Body of pancreas (tissue), 4 donors: Measurements from ENCODE around the gene MED13L. TPM values are rescaled to one million over a fixed set of nuclear protein-coding genes. Genes with fewer than 3 reads are reported as not detected.

Experiments used
- ATAC-seq: fragments of 150-250 bp; one replicate; pipeline ENCODE4 v1.9.1; 2016
- DNase-seq, 4 donors: peaks; one replicate each; pipeline ENCODE4 v3.0.0-alpha.2; 2019
- H3K27ac ChIP-seq, 4 donors: fragments of 200-600 bp; sonication (generic); 1 replicate in 3 of 4; 2 replicates in 1 of 4; pipeline versions ENCODE4 v1.5.1 to v1.6.1; 2016 to 2019; ENCODE audit warnings: mild to moderate bottlenecking in 1 of 4, mixed read lengths in 1 of 4, moderate library complexity in 1 of 4
- H3K27me3 ChIP-seq, 2 donors: fragments of 200-600 bp; sonication (generic); one replicate each; pipeline ENCODE4 v1.6.0; 2016; ENCODE audit warnings: mild to moderate bottlenecking in 1 of 2
- H3K36me3 ChIP-seq, 2 donors: fragments of 200-600 bp; sonication (generic); replicated peaks in 1 of 2; 2 replicates each; pipeline ENCODE4 v1.5.1; 2016; ENCODE audit warnings: low read depth in 2 of 2; ENCODE audit not compliant: insufficient read depth in 1 of 2
- H3K4me1 ChIP-seq: fragments of 200-600 bp; sonication (generic); one replicate; pipeline ENCODE4 v1.6.0; 2016
- H3K4me3 ChIP-seq, 2 donors: fragments of 200-600 bp; sonication (generic); 1 replicate in 1 of 2; 2 replicates in 1 of 2; pipeline ENCODE4 v1.5.1; 2016 to 2019
- H3K9me3 ChIP-seq, 3 donors: fragments of 200-600 bp; sonication (generic); 1 replicate in 2 of 3; 2 replicates in 1 of 3; pipeline ENCODE4 v1.5.1; 2016
- CTCF ChIP-seq, 7 experiments: fragments of 450-650 bp in 4 of 7; fragments of 200-600 bp in 3 of 7; sonication (generic) in 3 of 7; IDR thresholded peaks; one replicate each; pipeline ENCODE4 v1.5.1; 2016 to 2019; ENCODE audit warnings: antibody characterized with exemption in 7 of 7
- POLR2A ChIP-seq, 3 donors: fragments of 450-650 bp; IDR thresholded peaks; one replicate each; pipeline ENCODE4 v1.6.1; 2016; ENCODE audit warnings: antibody characterized with exemption in 3 of 3, mild to moderate bottlenecking in 2 of 3
- WGBS, 2 donors: methylation state at CpG; one replicate each; pipeline ENCODE4 v1.1.5; 2017; 5-methylcytosine and 5-hydroxymethylcytosine counted together
- intact Hi-C: fragments of 100-400 bp; cut with DNase I; formaldehyde crosslinking; loops from one replicate; pipeline ENCODE4 v1.15.1; 2023
- total RNA-seq, 2 donors: library from RNA; depleted of rRNA; stranded (reverse); fragments of >200 nt; gene quantifications; one replicate each; pipeline ENCODE4 v1.1.0, GENCODE V29; 2016

Gene MED13L
- total RNA-seq, 2 donors from 2014 or later: 65.9 to 72.6 TPM

- DNase-seq: no peak
- Histone ChIP-seq H3K27ac (no peak overlapping the region), H3K36me3 (no peaks in the 10 kb centered on the region), H3K4me3 (no peak overlapping the region), H3K9me3 (no peaks in the 10 kb centered on the region), H3K27me3 (no peaks in the 10 kb centered on the region), H3K4me1 (peaks cover 8% of the 10 kb centered on the region)
- 80 to 82% methylated on average over 1 of the region's 1 CpG for WGBS, 2 donors
- no peak for TF ChIP-seq CTCF (IDR thresholded peaks at IDR 0.05)
- no peak for TF ChIP-seq POLR2A (IDR thresholded peaks at IDR 0.05)
- intact Hi-C loops: no loop called here
- ATAC-seq: no peak
These were observed 335.1 kb downstream of the MED13L start for GRCh38 chr12:115942346-115942745.

- H3K36me3 ChIP-seq: no peaks in the 10 kb centered on the region
- ATAC-seq (no peak), DNase-seq (no peak)
- TF ChIP-seq CTCF (IDR thresholded peaks at IDR 0.05): no peak
- TF ChIP-seq POLR2A (IDR thresholded peaks at IDR 0.05): no peak
- peaks cover 8% of the 10 kb centered on the region for H3K4me1 ChIP-seq
- no peak overlapping the region for H3K4me3 ChIP-seq
- intact Hi-C loops: no loop called here
- 87% methylated on average over 5 of the region's 5 CpGs for WGBS, 2 donors
- H3K9me3 ChIP-seq: no peaks in the 10 kb centered on the region
- no peaks in the 10 kb centered on the region for H3K27me3 ChIP-seq
- no peak overlapping the region for H3K27ac ChIP-seq
These were observed 336.1 kb downstream of the MED13L start for GRCh38 chr12:115941362-115941761.

- Histone ChIP-seq H3K27me3 (no peaks in the 10 kb centered on the region), H3K4me1 (peaks cover 5% of the 10 kb centered on the region), H3K4me3 (no peak overlapping the region), H3K9me3 (no peaks in the 10 kb centered on the region), H3K36me3 (no peaks in the 10 kb centered on the region), H3K27ac (no peak overlapping the region)
- TF ChIP-seq CTCF (IDR thresholded peaks at IDR 0.05) (no peak), POLR2A (IDR thresholded peaks at IDR 0.05) (no peak)
- intact Hi-C loops: no loop called here
- ATAC-seq (no peak), DNase-seq (no peak)
- 63 to 79% methylated on average over 1 of the region's 1 CpG for WGBS, 2 donors
These were observed 338.6 kb downstream of the MED13L start for GRCh38 chr12:115938794-115939377.

GRCh38 chr12:115936997-115937916, 340.2 kb downstream of the MED13L start:
- Histone ChIP-seq H3K27me3 (no peaks in the 10 kb centered on the region), H3K4me1 (no peaks in the 10 kb centered on the region), H3K36me3 (no peaks in the 10 kb centered on the region), H3K4me3 (no peak overlapping the region), H3K9me3 (no peaks in the 10 kb centered on the region), H3K27ac (no peak overlapping the region)
- intact Hi-C loops: no loop called here
- DNase-seq (no peak), ATAC-seq (no peak)
- WGBS, 2 donors: 56 to 66% methylated on average over 8 of the region's 8 CpGs
- TF ChIP-seq CTCF (IDR thresholded peaks at IDR 0.05) (no peak), POLR2A (IDR thresholded peaks at IDR 0.05) (no peak)
